K562 (cell line): ENCODE results near the gene KCNE1. TPM values are rescaled to one million over a fixed set of nuclear protein-coding genes. Genes with fewer than 3 reads are reported as not detected.

Experiments used
- CEBPB ChIP-seq: fragments of 450-650 bp; IDR thresholded peaks from 2 replicates; pipeline ENCODE4 v1.6.1; 2016; ENCODE audit warnings: missing genetic modification characterization, missing compliant biosample characterization
- CXXC5 ChIP-seq: fragments of 250-450 bp; sonication (Bioruptor Pico); IDR thresholded peaks from 2 replicates; pipeline ENCODE4 v1.8.0; 2022; ENCODE audit warnings: inconsistent platforms, mild to moderate bottlenecking, moderate library complexity
- HMBOX1 ChIP-seq: sonication (generic); IDR thresholded peaks from 2 replicates; pipeline ENCODE4 v1.6.1; 2016
- MBD2 ChIP-seq: sonication (generic); IDR thresholded peaks from 2 replicates; pipeline ENCODE4 v1.6.1; 2016; ENCODE audit warnings: low read depth, borderline replicate concordance
- MCM3 ChIP-seq: fragments of 450-650 bp; IDR thresholded peaks from 2 replicates; pipeline ENCODE4 v1.6.1; 2016
- MXI1 ChIP-seq: IDR thresholded peaks from 2 replicates; pipeline ENCODE4 v1.6.1; 2011; ENCODE audit warnings: low read depth, mild to moderate bottlenecking, improper control_type of control experiment, low read length
- RUNX1 ChIP-seq: sonication (generic); IDR thresholded peaks from 2 replicates; pipeline ENCODE4 v1.6.1; 2016; ENCODE audit warnings: antibody characterized with exemption, low read depth
- SAP30 ChIP-seq: fragments of 200-600 bp; sonication (generic); IDR thresholded peaks from 2 replicates; pipeline ENCODE4 v1.6.1; 2012; ENCODE audit warnings: borderline replicate concordance, low read depth, mild to moderate bottlenecking, moderate library complexity, low read length, control low read depth, inconsistent platforms; ENCODE audit not compliant: insufficient read depth, poor library complexity, severe bottlenecking
- SIRT6 ChIP-seq: IDR thresholded peaks from one replicate; pipeline ENCODE4 v1.6.1; 2012; ENCODE audit warnings: low read depth, mild to moderate bottlenecking, control low read depth, inconsistent platforms, low read length, moderate library complexity
- SP2 ChIP-seq: IDR thresholded peaks from 2 replicates; pipeline ENCODE4 v1.6.1; 2011; ENCODE audit warnings: mild to moderate bottlenecking, low read depth, low read length, moderate library complexity; ENCODE audit not compliant: poor library complexity, severe bottlenecking; ENCODE audit errors: extremely low read depth
- TEAD4 ChIP-seq, 2 experiments: sonication (generic) in 1 of 2; formaldehyde crosslinking in 1 of 2; IDR thresholded peaks; 2 replicates each; pipeline versions ENCODE4 v1.6.1 to v1.8.0; 2012 to 2022; ENCODE audit warnings: borderline replicate concordance in 1 of 2, inconsistent platforms in 1 of 2, low read length in 1 of 2, mild to moderate bottlenecking in 1 of 2, missing genetic modification reagents in 1 of 2
- ZNF133 ChIP-seq: fragments of 250-450 bp; sonication (Bioruptor Pico); IDR thresholded peaks from 2 replicates; pipeline ENCODE4 v1.4.0; 2020; ENCODE audit warnings: mild to moderate bottlenecking
- ZNF785 ChIP-seq: fragments of 250-450 bp; sonication (Bioruptor Pico); IDR thresholded peaks from 2 replicates; pipeline ENCODE4 v1.4.0; 2020; ENCODE audit warnings: mild to moderate bottlenecking
- polyA plus RNA-seq, 8 experiments: library from polyadenylated mRNA; depleted of rRNA in 4 of 8; stranded (reverse) in 5 of 8; unstranded in 3 of 8; fragments of >200 nt; fragmentation: Nextera tagmentation in 2 of 8; fragmentation: Illumina TruSeq in 1 of 8; extraction: Ambion mirVana in 2 of 8; extraction: Trizol in 1 of 8; gene quantifications; 2 replicates each; pipeline versions ENCODE4 v1.2.1 to v1.2.3, GENCODE V29; 2011 to 2014; ENCODE audit warnings: inconsistent platforms in 1 of 8, missing spikeins in 1 of 8
- total RNA-seq, 7 experiments: library from RNA; depleted of rRNA in 6 of 7; stranded (reverse); fragments of >200 nt in 6 of 7; fragmentation: Illumina TruSeq in 2 of 7; extraction: Trizol in 2 of 7; gene quantifications; 2 replicates each; pipeline versions ENCODE4 v1.2.1 to v1.2.3, GENCODE V29; 2011 to 2021; ENCODE audit warnings: low replicate concordance in 1 of 7
- TF ChIP-seq, protein P1 (sequence below): fragments of 200-600 bp; sonication (generic); IDR thresholded peaks from one replicate; pipeline ENCODE4 v1.6.1; 2012; ENCODE audit warnings: mild to moderate bottlenecking, low read depth, low read length, inconsistent platforms

Gene KCNE1
- total and polyA plus RNA-seq, 9 of the 15 experiments (the other 6 are each of a cell fraction or from before 2014, with no cell fraction given): 0.05 to 0.22 (median 0.11) TPM; not detected in 3

GRCh38 chr21:34545079-34545884, 33.3 kb upstream of the KCNE1 start (continued):
- TF ChIP-seq TEAD4 (IDR thresholded peaks at IDR 0.05; ENCODE audit: low read length): peak; percentile 56; the same call in 1 of the 2 replicates
- TF ChIP-seq TEAD4 (CRISPR knock-in tag; IDR thresholded peaks at IDR 0.05; ENCODE audit: borderline replicate concordance): no peak
- no peak for TF ChIP-seq ZNF133
- TF ChIP-seq, protein P1, sequence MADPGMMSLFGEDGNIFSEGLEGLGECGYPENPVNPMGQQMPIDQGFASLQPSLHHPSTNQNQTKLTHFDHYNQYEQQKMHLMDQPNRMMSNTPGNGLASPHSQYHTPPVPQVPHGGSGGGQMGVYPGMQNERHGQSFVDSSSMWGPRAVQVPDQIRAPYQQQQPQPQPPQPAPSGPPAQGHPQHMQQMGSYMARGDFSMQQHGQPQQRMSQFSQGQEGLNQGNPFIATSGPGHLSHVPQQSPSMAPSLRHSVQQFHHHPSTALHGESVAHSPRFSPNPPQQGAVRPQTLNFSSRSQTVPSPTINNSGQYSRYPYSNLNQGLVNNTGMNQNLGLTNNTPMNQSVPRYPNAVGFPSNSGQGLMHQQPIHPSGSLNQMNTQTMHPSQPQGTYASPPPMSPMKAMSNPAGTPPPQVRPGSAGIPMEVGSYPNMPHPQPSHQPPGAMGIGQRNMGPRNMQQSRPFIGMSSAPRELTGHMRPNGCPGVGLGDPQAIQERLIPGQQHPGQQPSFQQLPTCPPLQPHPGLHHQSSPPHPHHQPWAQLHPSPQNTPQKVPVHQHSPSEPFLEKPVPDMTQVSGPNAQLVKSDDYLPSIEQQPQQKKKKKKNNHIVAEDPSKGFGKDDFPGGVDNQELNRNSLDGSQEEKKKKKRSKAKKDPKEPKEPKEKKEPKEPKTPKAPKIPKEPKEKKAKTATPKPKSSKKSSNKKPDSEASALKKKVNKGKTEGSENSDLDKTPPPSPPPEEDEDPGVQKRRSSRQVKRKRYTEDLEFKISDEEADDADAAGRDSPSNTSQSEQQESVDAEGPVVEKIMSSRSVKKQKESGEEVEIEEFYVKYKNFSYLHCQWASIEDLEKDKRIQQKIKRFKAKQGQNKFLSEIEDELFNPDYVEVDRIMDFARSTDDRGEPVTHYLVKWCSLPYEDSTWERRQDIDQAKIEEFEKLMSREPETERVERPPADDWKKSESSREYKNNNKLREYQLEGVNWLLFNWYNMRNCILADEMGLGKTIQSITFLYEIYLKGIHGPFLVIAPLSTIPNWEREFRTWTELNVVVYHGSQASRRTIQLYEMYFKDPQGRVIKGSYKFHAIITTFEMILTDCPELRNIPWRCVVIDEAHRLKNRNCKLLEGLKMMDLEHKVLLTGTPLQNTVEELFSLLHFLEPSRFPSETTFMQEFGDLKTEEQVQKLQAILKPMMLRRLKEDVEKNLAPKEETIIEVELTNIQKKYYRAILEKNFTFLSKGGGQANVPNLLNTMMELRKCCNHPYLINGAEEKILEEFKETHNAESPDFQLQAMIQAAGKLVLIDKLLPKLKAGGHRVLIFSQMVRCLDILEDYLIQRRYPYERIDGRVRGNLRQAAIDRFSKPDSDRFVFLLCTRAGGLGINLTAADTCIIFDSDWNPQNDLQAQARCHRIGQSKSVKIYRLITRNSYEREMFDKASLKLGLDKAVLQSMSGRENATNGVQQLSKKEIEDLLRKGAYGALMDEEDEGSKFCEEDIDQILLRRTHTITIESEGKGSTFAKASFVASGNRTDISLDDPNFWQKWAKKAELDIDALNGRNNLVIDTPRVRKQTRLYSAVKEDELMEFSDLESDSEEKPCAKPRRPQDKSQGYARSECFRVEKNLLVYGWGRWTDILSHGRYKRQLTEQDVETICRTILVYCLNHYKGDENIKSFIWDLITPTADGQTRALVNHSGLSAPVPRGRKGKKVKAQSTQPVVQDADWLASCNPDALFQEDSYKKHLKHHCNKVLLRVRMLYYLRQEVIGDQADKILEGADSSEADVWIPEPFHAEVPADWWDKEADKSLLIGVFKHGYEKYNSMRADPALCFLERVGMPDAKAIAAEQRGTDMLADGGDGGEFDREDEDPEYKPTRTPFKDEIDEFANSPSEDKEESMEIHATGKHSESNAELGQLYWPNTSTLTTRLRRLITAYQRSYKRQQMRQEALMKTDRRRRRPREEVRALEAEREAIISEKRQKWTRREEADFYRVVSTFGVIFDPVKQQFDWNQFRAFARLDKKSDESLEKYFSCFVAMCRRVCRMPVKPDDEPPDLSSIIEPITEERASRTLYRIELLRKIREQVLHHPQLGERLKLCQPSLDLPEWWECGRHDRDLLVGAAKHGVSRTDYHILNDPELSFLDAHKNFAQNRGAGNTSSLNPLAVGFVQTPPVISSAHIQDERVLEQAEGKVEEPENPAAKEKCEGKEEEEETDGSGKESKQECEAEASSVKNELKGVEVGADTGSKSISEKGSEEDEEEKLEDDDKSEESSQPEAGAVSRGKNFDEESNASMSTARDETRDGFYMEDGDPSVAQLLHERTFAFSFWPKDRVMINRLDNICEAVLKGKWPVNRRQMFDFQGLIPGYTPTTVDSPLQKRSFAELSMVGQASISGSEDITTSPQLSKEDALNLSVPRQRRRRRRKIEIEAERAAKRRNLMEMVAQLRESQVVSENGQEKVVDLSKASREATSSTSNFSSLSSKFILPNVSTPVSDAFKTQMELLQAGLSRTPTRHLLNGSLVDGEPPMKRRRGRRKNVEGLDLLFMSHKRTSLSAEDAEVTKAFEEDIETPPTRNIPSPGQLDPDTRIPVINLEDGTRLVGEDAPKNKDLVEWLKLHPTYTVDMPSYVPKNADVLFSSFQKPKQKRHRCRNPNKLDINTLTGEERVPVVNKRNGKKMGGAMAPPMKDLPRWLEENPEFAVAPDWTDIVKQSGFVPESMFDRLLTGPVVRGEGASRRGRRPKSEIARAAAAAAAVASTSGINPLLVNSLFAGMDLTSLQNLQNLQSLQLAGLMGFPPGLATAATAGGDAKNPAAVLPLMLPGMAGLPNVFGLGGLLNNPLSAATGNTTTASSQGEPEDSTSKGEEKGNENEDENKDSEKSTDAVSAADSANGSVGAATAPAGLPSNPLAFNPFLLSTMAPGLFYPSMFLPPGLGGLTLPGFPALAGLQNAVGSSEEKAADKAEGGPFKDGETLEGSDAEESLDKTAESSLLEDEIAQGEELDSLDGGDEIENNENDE: no peak
- TF ChIP-seq ZNF785 (CRISPR knock-in tag): no peak
- peak; percentile 31; the same call in 1 of the 2 replicates for TF ChIP-seq CEBPB
- TF ChIP-seq SAP30: no peak
- TF ChIP-seq SP2: no peak
- no peak for TF ChIP-seq MXI1
- TF ChIP-seq SIRT6: no peak
- TF ChIP-seq MCM3: no peak
- TF ChIP-seq MBD2: no peak
- TF ChIP-seq HMBOX1: 0 out of 2 replicates have a peak, but pooled peaks have one; percentile 19
- TF ChIP-seq RUNX1: no peak
- peak; percentile 55; the same call in 1 of the 2 replicates for TF ChIP-seq CXXC5 (CRISPR knock-in tag)
